SK-N-MC (cell line): ENCODE results near the gene ST6GALNAC3.

Experiments used
- DNase-seq: peaks from one replicate; pipeline ENCODE4 v3.0.0-alpha.2; 2011; ENCODE audit warnings: low read depth, low spot score
- H3K27ac ChIP-seq: fragments of 200-600 bp; sonication (generic); 2 replicates; pipeline ENCODE4 v1.5.1; 2016; ENCODE audit warnings: mixed run types
- H3K36me3 ChIP-seq: fragments of 200-600 bp; sonication (generic); 2 replicates; pipeline ENCODE4 v1.6.1; 2017; ENCODE audit warnings: antibody characterized with exemption, low read length, mixed read lengths; ENCODE audit not compliant: insufficient read depth
- H3K4me3 ChIP-seq: fragments of 200-600 bp; sonication (generic); 2 replicates; pipeline ENCODE4 v1.5.1; 2016
- H3K9ac ChIP-seq: fragments of 200-600 bp; sonication (generic); 2 replicates; pipeline ENCODE4 v1.8.0; 2017; ENCODE audit warnings: mixed run types, mixed read lengths; ENCODE audit not compliant: insufficient read length
- H3K9me3 ChIP-seq: fragments of 200-600 bp; sonication (generic); 2 replicates; pipeline ENCODE4 v1.6.1; 2017; ENCODE audit warnings: low read depth, mild to moderate bottlenecking, antibody characterized with exemption, low read length, moderate library complexity, mixed read lengths
- EZH2 ChIP-seq: fragments of 200-600 bp; sonication (generic); IDR thresholded peaks from one replicate; pipeline ENCODE4 v1.6.1; 2017; ENCODE audit warnings: antibody characterized with exemption
- FOXP2 ChIP-seq: optimal IDR thresholded peaks from 2 replicates; pipeline ENCODE3; 2011; ENCODE audit warnings: mild to moderate bottlenecking, moderate library complexity; ENCODE audit not compliant: insufficient read depth; ENCODE audit errors: extremely low read length, control extremely low read depth
- POLR2AphosphoS5 ChIP-seq: IDR thresholded peaks from 2 replicates; pipeline ENCODE4 v1.6.1; 2012; ENCODE audit warnings: mild to moderate bottlenecking, low read depth, low read length, borderline replicate concordance

Gene ST6GALNAC3

GRCh38 chr1:76501586-76502219 lies 427.2 kb downstream of the ST6GALNAC3 start:
- no peaks in the 10 kb centered on the region for H3K9me3 ChIP-seq

GRCh38 chr1:76503100-76503499 lies 428.6 kb downstream of the ST6GALNAC3 start:
- no peak overlapping the region for H3K9ac ChIP-seq
- no peak for DNase-seq

More at GRCh38 chr1:76501586-76502219, 427.2 kb downstream of the ST6GALNAC3 start:
- TF ChIP-seq FOXP2, result no peak
- TF ChIP-seq EZH2, result no peak
- TF ChIP-seq POLR2AphosphoS5, result no peak
- no peaks in the 10 kb centered on the region for H3K36me3 ChIP-seq
- DNase-seq, result no peak
- no peak overlapping the region for H3K4me3 ChIP-seq
- H3K27ac ChIP-seq, result no peak overlapping the region
- H3K9ac ChIP-seq, result no peak overlapping the region

GRCh38 chr1:76503736-76504135 lies 429.2 kb downstream of the ST6GALNAC3 start:
- no peaks in the 10 kb centered on the region for H3K9me3 ChIP-seq
- H3K36me3 ChIP-seq, result no peaks in the 10 kb centered on the region
- H3K9ac ChIP-seq, result no peak overlapping the region
- TF ChIP-seq EZH2 (no peak), POLR2AphosphoS5 (no peak), FOXP2 (no peak)
- no peak overlapping the region for H3K4me3 ChIP-seq
- no peak for DNase-seq
- H3K27ac ChIP-seq, result no peak overlapping the region

More at GRCh38 chr1:76503100-76503499, 428.6 kb downstream of the ST6GALNAC3 start:
- Histone ChIP-seq H3K9me3 (no peaks in the 10 kb centered on the region), H3K27ac (no peak overlapping the region), H3K4me3 (no peak overlapping the region), H3K36me3 (no peaks in the 10 kb centered on the region)
- TF ChIP-seq POLR2AphosphoS5 (no peak), FOXP2 (no peak)

- Histone ChIP-seq H3K27ac (no peak overlapping the region), H3K9me3 (no peaks in the 10 kb centered on the region), H3K9ac (no peak overlapping the region), H3K36me3 (no peaks in the 10 kb centered on the region), H3K4me3 (no peak overlapping the region)
- no peak for DNase-seq
- TF ChIP-seq EZH2 (no peak), POLR2AphosphoS5 (no peak), FOXP2 (no peak)
These were observed 432.8 kb downstream of the ST6GALNAC3 start for GRCh38 chr1:76507376-76507775.

GRCh38 chr1:76508871-76509270 lies 434.3 kb downstream of the ST6GALNAC3 start:
- H3K27ac ChIP-seq, result no peak overlapping the region
- no peak for DNase-seq
- no peak overlapping the region for H3K9ac ChIP-seq
- H3K9me3 ChIP-seq, result no peaks in the 10 kb centered on the region
- no peak overlapping the region for H3K4me3 ChIP-seq
- no peaks in the 10 kb centered on the region for H3K36me3 ChIP-seq
- TF ChIP-seq EZH2 (no peak), FOXP2 (no peak), POLR2AphosphoS5 (no peak)

- Histone ChIP-seq H3K36me3 (no peaks in the 10 kb centered on the region), H3K4me3 (no peak overlapping the region), H3K9me3 (no peaks in the 10 kb centered on the region), H3K27ac (no peak overlapping the region), H3K9ac (no peak overlapping the region)
- TF ChIP-seq EZH2 (no peak), FOXP2 (no peak), POLR2AphosphoS5 (no peak)
- DNase-seq, result no peak
These were observed 436.4 kb downstream of the ST6GALNAC3 start for GRCh38 chr1:76510672-76511557.

GRCh38 chr1:76511558-76512179 lies 437.1 kb downstream of the ST6GALNAC3 start:
- H3K36me3 ChIP-seq, result no peaks in the 10 kb centered on the region
- H3K9ac ChIP-seq, result no peak overlapping the region
- no peak overlapping the region for H3K27ac ChIP-seq
- TF ChIP-seq POLR2AphosphoS5, result no peak
- TF ChIP-seq EZH2, result no peak
- no peak for TF ChIP-seq FOXP2
- DNase-seq, result no peak
- no peak overlapping the region for H3K4me3 ChIP-seq
- H3K9me3 ChIP-seq, result no peaks in the 10 kb centered on the region

- no peaks in the 10 kb centered on the region for H3K36me3 ChIP-seq
- H3K9ac ChIP-seq, result no peak overlapping the region
- H3K9me3 ChIP-seq, result no peaks in the 10 kb centered on the region
- no peak overlapping the region for H3K27ac ChIP-seq
- TF ChIP-seq EZH2 (no peak), POLR2AphosphoS5 (no peak), FOXP2 (no peak)
- no peak overlapping the region for H3K4me3 ChIP-seq
- DNase-seq, result no peak
These were observed 456.4 kb downstream of the ST6GALNAC3 start for GRCh38 chr1:76530953-76531352.
